ENCODE measurements around the gene GLYR1. TPM values are rescaled to one million over a fixed set of nuclear protein-coding genes. Genes with fewer than 3 reads are reported as not detected.

GLYR1 gene
- total and polyA plus RNA-seq, 2 donors (not counting 3 experiments of a cell fraction or from before 2014, with no cell fraction given): 47.9 to 107 TPM

DNA sequence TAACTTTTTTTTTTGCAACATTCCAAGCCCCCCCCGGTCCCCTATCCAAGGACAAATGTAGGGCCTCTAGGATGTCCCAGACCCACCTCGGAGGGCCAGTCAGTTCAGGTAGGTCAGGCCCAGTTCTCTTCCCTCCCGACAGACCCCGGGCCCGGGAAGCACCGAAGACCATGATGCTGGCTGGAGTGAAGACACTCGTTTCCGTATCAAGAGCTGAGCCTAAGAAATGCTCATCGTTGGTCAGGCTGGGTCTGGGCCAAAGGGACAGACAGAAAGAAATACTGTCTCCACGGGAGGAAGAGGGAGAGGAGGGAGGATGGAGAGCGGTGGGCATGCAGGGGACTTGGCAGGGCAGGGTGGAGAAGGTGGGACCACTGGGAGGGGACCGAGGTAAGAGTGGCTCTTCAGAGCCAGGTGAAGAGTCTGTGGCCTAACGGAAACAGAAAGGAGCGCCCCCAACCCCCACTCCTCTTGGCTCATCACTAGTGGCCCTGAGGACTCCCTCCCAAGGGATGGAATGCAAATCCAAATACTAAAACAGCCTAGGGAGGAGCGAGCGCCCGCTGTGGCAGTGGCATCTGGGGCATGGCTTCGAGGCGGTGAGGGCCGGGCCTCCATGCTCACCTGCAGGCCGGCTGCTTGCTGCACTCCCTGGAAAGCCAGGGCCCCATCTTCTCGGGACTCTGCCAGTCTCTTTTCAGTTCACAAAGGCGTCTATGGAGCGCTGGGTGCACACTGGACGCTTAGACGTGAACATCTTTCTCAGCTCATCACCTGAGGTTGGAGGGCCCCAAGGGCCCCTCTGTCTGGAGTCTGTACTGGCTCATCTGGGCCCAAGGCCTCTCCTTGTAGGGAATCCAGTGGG is 43.0 kb downstream of the GLYR1 start:
- ChIA-PET POLR2A (no interaction called here), CTCF (interaction anchor here (1.0 to 1.5 kb wide), 2 partner anchors 15 to 154 kb away, joined by 3 to 4 read pairs; partner anchors contain the start of gene SEC14L5)
- no TSS peak for BruUV-seq (replicated peaks)

GRCh38 chr16:4803401-4803844 is 43.7 kb downstream of the GLYR1 start:
- H4K20me1 ChIP-seq (replicated peaks; ENCODE audit: control insufficient read depth, extremely low read depth, insufficient read depth, low read length): no peaks in the 10 kb centered on the region
- ChIA-PET POLR2A (interaction anchor here (1.2 kb wide), 1 partner anchor 35 kb away, joined by 3 read pairs; no protein-coding TSS in a partner anchor), CTCF (interaction anchor here (1.0 to 1.5 kb wide), 4 partner anchors 16 to 155 kb away, joined by 3 to 4 read pairs (median 3); partner anchors contain the start of gene SEC14L5)
- no TSS peak for BruUV-seq (replicated peaks)
- H3K9me1 ChIP-seq (replicated peaks; ENCODE audit: control insufficient read depth, extremely low read depth, insufficient read depth, low read length): no peaks in the 10 kb centered on the region
- peak overlapping the region; percentile 74 for H3K4me2 ChIP-seq (ENCODE audit: insufficient read depth, low read length)
- no peaks in the 10 kb centered on the region for H3K79me2 ChIP-seq (ENCODE audit: control insufficient read depth, insufficient read depth, low read length)
- FAIRE-seq (no peak), DNase-seq (ENCODE audit: low read depth, low spot score) (no peak)
- no peaks in the 10 kb centered on the region for H3K27me3 ChIP-seq (ENCODE audit: control insufficient read depth in 2 of 2, insufficient read depth in 2 of 2, low read length in 2 of 2)
- no peak overlapping the region for H3K9ac ChIP-seq (replicated peaks; ENCODE audit: extremely low read depth, insufficient read depth, low read length)
- no peak overlapping the region for H3K27ac ChIP-seq (ENCODE audit: insufficient read depth, low read depth, low read length)
- intact Hi-C loops (cut with micrococcal nuclease): loop anchor here (1.0 to 2.0 kb wide), 2 partner anchors 44 to 153 kb away; partner anchors contain the start of genes GLYR1 and UBN1
- H2AFZ ChIP-seq (ENCODE audit: low read depth, low read length): no peak overlapping the region
- H3K4me1 ChIP-seq (ENCODE audit: control insufficient read depth, extremely low read depth, insufficient read depth, low read length): peaks cover 7% of the 10 kb centered on the region
- H3K9me3 ChIP-seq (replicated peaks; ENCODE audit: control insufficient read depth, insufficient read depth, low read length): no peaks in the 10 kb centered on the region
- H3K4me3 ChIP-seq (replicated peaks in 1 of 3; ENCODE audit: insufficient read depth in 1 of 3, low read depth in 1 of 3, low read length in 3 of 3): peak overlapping the region in 2 of 3 experiments; percentile 59 to 75
- TF ChIP-seq EZH2 (IDR thresholded peaks at IDR 0.05; ENCODE audit: borderline replicate concordance, low read depth, low read length, severe bottlenecking) (no peak), GATA2 (IDR thresholded peaks at IDR 0.05; ENCODE audit: insufficient read depth, insufficient read length, low read depth, low read length) (no peak), FOS (IDR thresholded peaks at IDR 0.05; ENCODE audit: borderline replicate concordance, insufficient read depth, low read length) (no peak), MYC (IDR thresholded peaks at IDR 0.05; ENCODE audit: low read depth, low read length) (no peak), POLR2AphosphoS5 (IDR thresholded peaks at IDR 0.05; ENCODE audit: insufficient read depth, low read depth, low read length) (no peak), JUN (IDR thresholded peaks at IDR 0.05; ENCODE audit: borderline replicate concordance, insufficient read depth, insufficient read length, low read depth) (no peak), POLR2A (IDR thresholded peaks at IDR 0.05; ENCODE audit: low read depth, low read length) (no peak)
- TF ChIP-seq, protein P1, sequence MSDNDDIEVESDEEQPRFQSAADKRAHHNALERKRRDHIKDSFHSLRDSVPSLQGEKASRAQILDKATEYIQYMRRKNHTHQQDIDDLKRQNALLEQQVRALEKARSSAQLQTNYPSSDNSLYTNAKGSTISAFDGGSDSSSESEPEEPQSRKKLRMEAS (IDR thresholded peaks at IDR 0.05; ENCODE audit: insufficient read depth, insufficient read length): no peak
- TF ChIP-seq, protein P2, sequence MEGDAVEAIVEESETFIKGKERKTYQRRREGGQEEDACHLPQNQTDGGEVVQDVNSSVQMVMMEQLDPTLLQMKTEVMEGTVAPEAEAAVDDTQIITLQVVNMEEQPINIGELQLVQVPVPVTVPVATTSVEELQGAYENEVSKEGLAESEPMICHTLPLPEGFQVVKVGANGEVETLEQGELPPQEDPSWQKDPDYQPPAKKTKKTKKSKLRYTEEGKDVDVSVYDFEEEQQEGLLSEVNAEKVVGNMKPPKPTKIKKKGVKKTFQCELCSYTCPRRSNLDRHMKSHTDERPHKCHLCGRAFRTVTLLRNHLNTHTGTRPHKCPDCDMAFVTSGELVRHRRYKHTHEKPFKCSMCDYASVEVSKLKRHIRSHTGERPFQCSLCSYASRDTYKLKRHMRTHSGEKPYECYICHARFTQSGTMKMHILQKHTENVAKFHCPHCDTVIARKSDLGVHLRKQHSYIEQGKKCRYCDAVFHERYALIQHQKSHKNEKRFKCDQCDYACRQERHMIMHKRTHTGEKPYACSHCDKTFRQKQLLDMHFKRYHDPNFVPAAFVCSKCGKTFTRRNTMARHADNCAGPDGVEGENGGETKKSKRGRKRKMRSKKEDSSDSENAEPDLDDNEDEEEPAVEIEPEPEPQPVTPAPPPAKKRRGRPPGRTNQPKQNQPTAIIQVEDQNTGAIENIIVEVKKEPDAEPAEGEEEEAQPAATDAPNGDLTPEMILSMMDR (IDR thresholded peaks at IDR 0.05; ENCODE audit: extremely low read depth in 1 of 2, insufficient read depth in 1 of 2, low read depth in 1 of 2, low read length in 2 of 2): no peak
- dilution Hi-C loops (cut with MboI; ENCODE audit: extremely low pct_ligation_motif_present, low sequenced_read_pairs): no loop called here
- peaks cover 7% of the 10 kb centered on the region in 2 experiments for H3K36me3 ChIP-seq (ENCODE audit: control insufficient read depth in 2 of 2, extremely low read depth in 1 of 2, insufficient read depth in 2 of 2, low read length in 2 of 2)

More for the DNA sequence above, 43.0 kb downstream of the GLYR1 start:
- H3K79me2 ChIP-seq (ENCODE audit: control insufficient read depth, insufficient read depth, low read length): no peaks in the 10 kb centered on the region
- H3K4me3 ChIP-seq (replicated peaks in 1 of 3; ENCODE audit: insufficient read depth in 1 of 3, low read depth in 1 of 3, low read length in 3 of 3): no peak overlapping the region
- dilution Hi-C loops (cut with MboI; ENCODE audit: extremely low pct_ligation_motif_present, low sequenced_read_pairs): no loop called here
- no peak overlapping the region for H3K4me2 ChIP-seq (ENCODE audit: insufficient read depth, low read length)
- TF ChIP-seq MYC (IDR thresholded peaks at IDR 0.05; ENCODE audit: low read depth, low read length) (no peak), GATA2 (IDR thresholded peaks at IDR 0.05; ENCODE audit: insufficient read depth, insufficient read length, low read depth, low read length) (no peak), EZH2 (IDR thresholded peaks at IDR 0.05; ENCODE audit: borderline replicate concordance, low read depth, low read length, severe bottlenecking) (no peak), FOS (IDR thresholded peaks at IDR 0.05; ENCODE audit: borderline replicate concordance, insufficient read depth, low read length) (no peak), JUN (IDR thresholded peaks at IDR 0.05; ENCODE audit: borderline replicate concordance, insufficient read depth, insufficient read length, low read depth) (no peak)
- H3K4me1 ChIP-seq (ENCODE audit: control insufficient read depth, extremely low read depth, insufficient read depth, low read length): peaks cover 7% of the 10 kb centered on the region
- peaks cover 7 to 8% of the 10 kb centered on the region in 2 experiments for H3K36me3 ChIP-seq (ENCODE audit: control insufficient read depth in 2 of 2, extremely low read depth in 1 of 2, insufficient read depth in 2 of 2, low read length in 2 of 2)
- no peaks in the 10 kb centered on the region for H3K27me3 ChIP-seq (ENCODE audit: control insufficient read depth in 2 of 2, insufficient read depth in 2 of 2, low read length in 2 of 2)
- H3K9ac ChIP-seq (replicated peaks; ENCODE audit: extremely low read depth, insufficient read depth, low read length): no peak overlapping the region
- no peak for FAIRE-seq
- H3K9me3 ChIP-seq (replicated peaks; ENCODE audit: control insufficient read depth, insufficient read depth, low read length): no peaks in the 10 kb centered on the region
- intact Hi-C loops (cut with micrococcal nuclease): loop anchor here (1.0 to 2.0 kb wide), 2 partner anchors 43 to 153 kb away; partner anchors contain the start of genes GLYR1 and UBN1
- no peaks in the 10 kb centered on the region for H4K20me1 ChIP-seq (replicated peaks; ENCODE audit: control insufficient read depth, extremely low read depth, insufficient read depth, low read length)
- H2AFZ ChIP-seq (ENCODE audit: low read depth, low read length): no peak overlapping the region
- no peaks in the 10 kb centered on the region for H3K9me1 ChIP-seq (replicated peaks; ENCODE audit: control insufficient read depth, extremely low read depth, insufficient read depth, low read length)
- no peak for DNase-seq (ENCODE audit: low read depth, low spot score)
- no peak overlapping the region for H3K27ac ChIP-seq (ENCODE audit: insufficient read depth, low read depth, low read length)

Data from endothelial cell of umbilical vein (primary cell).